Measurements from ENCODE around the gene CFAP70. TPM values are rescaled to one million over a fixed set of nuclear protein-coding genes. Genes with fewer than 3 reads are reported as not detected.

The CFAP70 gene
- total RNA-seq, 1 experiment from 2014 or later: 0.06 TPM

- CTCF ChIA-PET: no interaction called here
- no TSS peak for BruUV-seq (replicated peaks)
- POLR2A ChIA-PET (ENCODE audit: low non-redundant PET): no interaction called here
These were observed 119.6 kb downstream of the CFAP70 start for GRCh38 chr10:73238990-73239566.

GRCh38 chr10:73234695-73235094 lies 124.0 kb downstream of the CFAP70 start:
- no TSS peak for BruUV-seq (replicated peaks)
- Histone ChIP-seq H3K4me1 (ENCODE audit: insufficient read depth, low read length, poor library complexity, severe bottlenecking) (no peaks in the 10 kb centered on the region), H3K4me3 (ENCODE audit: low read depth, low read length, poor library complexity, severe bottlenecking) (no peak overlapping the region), H3K27me3 (replicated peaks; ENCODE audit: insufficient read depth, low read depth, low read length, poor library complexity) (no peaks in the 10 kb centered on the region), H3K9me3 (ENCODE audit: low read depth, low read length, poor library complexity, severe bottlenecking) (no peaks in the 10 kb centered on the region), H3K36me3 (ENCODE audit: insufficient read depth, low read length, poor library complexity, severe bottlenecking) (peaks cover 57% of the 10 kb centered on the region), H3K27ac (ENCODE audit: low read depth, low read length, poor library complexity, severe bottlenecking) (no peak overlapping the region)
- TF ChIP-seq CTCF (conservative IDR thresholded peaks at IDR 0.05; ENCODE audit: low read depth, low read length) (no peak), EZH2 (IDR thresholded peaks at IDR 0.05; ENCODE audit: borderline replicate concordance, low read depth, low read length, poor library complexity, severe bottlenecking) (no peak)
- no peak for DNase-seq (ENCODE audit: low spot score)
- intact Hi-C loops (cut with micrococcal nuclease; ENCODE audit: unreplicated experiment): no loop called here
- ChIA-PET CTCF (no interaction called here), POLR2A (ENCODE audit: low non-redundant PET) (no interaction called here)

More at GRCh38 chr10:73238990-73239566, 119.6 kb downstream of the CFAP70 start:
- intact Hi-C loops (cut with micrococcal nuclease; ENCODE audit: unreplicated experiment): no loop called here
- Histone ChIP-seq H3K36me3 (ENCODE audit: insufficient read depth, low read length, poor library complexity, severe bottlenecking) (peaks cover 84% of the 10 kb centered on the region), H3K27ac (ENCODE audit: low read depth, low read length, poor library complexity, severe bottlenecking) (no peak overlapping the region), H3K27me3 (replicated peaks; ENCODE audit: insufficient read depth, low read depth, low read length, poor library complexity) (no peaks in the 10 kb centered on the region), H3K9me3 (ENCODE audit: low read depth, low read length, poor library complexity, severe bottlenecking) (no peaks in the 10 kb centered on the region), H3K4me3 (ENCODE audit: low read depth, low read length, poor library complexity, severe bottlenecking) (no peak overlapping the region), H3K4me1 (ENCODE audit: insufficient read depth, low read length, poor library complexity, severe bottlenecking) (no peaks in the 10 kb centered on the region)
- no peak for TF ChIP-seq CTCF (conservative IDR thresholded peaks at IDR 0.05; ENCODE audit: low read depth, low read length)
- no peak for TF ChIP-seq EZH2 (IDR thresholded peaks at IDR 0.05; ENCODE audit: borderline replicate concordance, low read depth, low read length, poor library complexity, severe bottlenecking)
- DNase-seq (ENCODE audit: low spot score): no peak

DNA sequence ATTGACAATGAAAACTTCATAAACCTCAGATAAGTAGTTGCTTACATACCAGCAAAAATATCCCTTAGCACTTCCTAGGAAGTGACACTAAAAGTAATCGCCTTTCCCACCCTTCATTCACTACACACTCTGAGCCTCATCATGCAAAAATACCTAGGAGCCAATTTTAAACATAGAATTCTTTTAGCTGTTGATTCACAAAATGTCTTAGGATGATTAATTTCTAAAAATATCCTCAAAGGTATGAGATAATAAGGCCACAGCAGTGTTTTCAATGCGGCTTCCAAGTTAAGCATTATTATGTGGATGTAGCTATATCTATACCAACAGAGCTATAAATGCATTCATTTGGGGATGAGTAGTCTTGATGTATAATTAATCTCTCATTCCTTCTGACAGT lies 124.8 kb downstream of the CFAP70 start:
- Histone ChIP-seq H3K27me3 (replicated peaks; ENCODE audit: insufficient read depth, low read depth, low read length, poor library complexity) (no peaks in the 10 kb centered on the region), H3K4me3 (ENCODE audit: low read depth, low read length, poor library complexity, severe bottlenecking) (no peak overlapping the region), H3K9me3 (ENCODE audit: low read depth, low read length, poor library complexity, severe bottlenecking) (no peaks in the 10 kb centered on the region), H3K4me1 (ENCODE audit: insufficient read depth, low read length, poor library complexity, severe bottlenecking) (no peaks in the 10 kb centered on the region), H3K36me3 (ENCODE audit: insufficient read depth, low read length, poor library complexity, severe bottlenecking) (peaks cover 51% of the 10 kb centered on the region), H3K27ac (ENCODE audit: low read depth, low read length, poor library complexity, severe bottlenecking) (no peak overlapping the region)
- intact Hi-C loops (cut with micrococcal nuclease; ENCODE audit: unreplicated experiment): no loop called here
- DNase-seq (ENCODE audit: low spot score): no peak
- BruUV-seq (replicated peaks): no TSS peak
- CTCF ChIA-PET: no interaction called here
- POLR2A ChIA-PET (ENCODE audit: low non-redundant PET): no interaction called here
- no peak for TF ChIP-seq EZH2 (IDR thresholded peaks at IDR 0.05; ENCODE audit: borderline replicate concordance, low read depth, low read length, poor library complexity, severe bottlenecking)
- no peak for TF ChIP-seq CTCF (conservative IDR thresholded peaks at IDR 0.05; ENCODE audit: low read depth, low read length)
